Spleen (tissue), 7 donors: Measurements from ENCODE around the gene OSGEP.

Experiments used
- POLR2A ChIP-seq, 3 donors: fragments of 450-650 bp; IDR thresholded peaks; one replicate each; pipeline ENCODE4 v1.5.1; 2017; ENCODE audit warnings: antibody characterized with exemption in 3 of 3, mild to moderate bottlenecking in 1 of 3
- POLR2AphosphoS5 ChIP-seq, 3 donors: sonication (generic); formaldehyde crosslinking; IDR thresholded peaks; one replicate each; pipeline ENCODE4 v1.5.1; 2017; ENCODE audit warnings: antibody characterized with exemption in 3 of 3
- TF ChIP-seq, protein P1 (sequence below), 11 experiments: fragments of 200-600 bp in 7 of 11; fragments of 450-650 bp in 4 of 11; sonication (generic) in 4 of 11; IDR thresholded peaks in 8 of 11; conservative IDR thresholded peaks in 3 of 11; 1 replicate in 7 of 11; 2 replicates in 4 of 11; pipeline versions ENCODE4 v1.4.0 to v1.8.0; 2016 to 2021; ENCODE audit warnings: antibody characterized with exemption in 11 of 11, inconsistent platforms in 4 of 11, mild to moderate bottlenecking in 1 of 11
- donor health status: DM: no; HTN: no; CAD: no; lungs with moderate emphysema.
- donor health status: DM: no; HTN: no; CAD: no.
- donor health status: DM: no; HTN: no; CAD: no.

DNA sequence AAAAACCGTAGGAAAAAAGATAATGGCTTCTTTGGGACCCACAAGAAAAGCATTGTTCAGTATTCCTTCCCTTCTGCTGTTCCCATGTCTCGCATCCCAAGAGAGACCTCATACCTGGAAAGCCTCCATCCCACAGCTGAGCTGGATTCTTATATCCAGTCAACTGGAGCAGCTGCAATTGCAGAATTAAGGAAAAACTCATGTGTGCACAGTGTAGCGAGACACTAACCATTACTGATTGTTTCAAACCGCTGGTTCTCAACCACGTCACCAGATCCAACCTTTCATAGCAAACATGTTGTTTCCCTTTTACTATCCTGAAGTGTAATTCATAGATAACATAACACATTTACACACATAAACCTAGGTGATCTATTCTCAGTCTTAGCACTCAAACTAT lies 45.3 kb upstream of the OSGEP start:
- TF ChIP-seq, protein P1, sequence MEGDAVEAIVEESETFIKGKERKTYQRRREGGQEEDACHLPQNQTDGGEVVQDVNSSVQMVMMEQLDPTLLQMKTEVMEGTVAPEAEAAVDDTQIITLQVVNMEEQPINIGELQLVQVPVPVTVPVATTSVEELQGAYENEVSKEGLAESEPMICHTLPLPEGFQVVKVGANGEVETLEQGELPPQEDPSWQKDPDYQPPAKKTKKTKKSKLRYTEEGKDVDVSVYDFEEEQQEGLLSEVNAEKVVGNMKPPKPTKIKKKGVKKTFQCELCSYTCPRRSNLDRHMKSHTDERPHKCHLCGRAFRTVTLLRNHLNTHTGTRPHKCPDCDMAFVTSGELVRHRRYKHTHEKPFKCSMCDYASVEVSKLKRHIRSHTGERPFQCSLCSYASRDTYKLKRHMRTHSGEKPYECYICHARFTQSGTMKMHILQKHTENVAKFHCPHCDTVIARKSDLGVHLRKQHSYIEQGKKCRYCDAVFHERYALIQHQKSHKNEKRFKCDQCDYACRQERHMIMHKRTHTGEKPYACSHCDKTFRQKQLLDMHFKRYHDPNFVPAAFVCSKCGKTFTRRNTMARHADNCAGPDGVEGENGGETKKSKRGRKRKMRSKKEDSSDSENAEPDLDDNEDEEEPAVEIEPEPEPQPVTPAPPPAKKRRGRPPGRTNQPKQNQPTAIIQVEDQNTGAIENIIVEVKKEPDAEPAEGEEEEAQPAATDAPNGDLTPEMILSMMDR (IDR thresholded peaks at IDR 0.05 in 8 of 11, conservative IDR thresholded peaks at IDR 0.05 in 3 of 11), result no peak
- TF ChIP-seq POLR2AphosphoS5 (IDR thresholded peaks at IDR 0.05) (no peak), POLR2A (IDR thresholded peaks at IDR 0.05) (no peak)
